Thyroid gland (tissue), 4 donors: Measurements from ENCODE around the gene ZNF519. TPM values are rescaled to one million over a fixed set of nuclear protein-coding genes. Genes with fewer than 3 reads are reported as not detected.
"Not testable (repeated sequence)": the region's sequence is repeated elsewhere in the genome, so short reads cannot be mapped to it uniquely, and the experiment has no call there.

Source experiments
- DNase-seq, 2 donors: peaks; one replicate each; pipeline ENCODE4 v3.0.0-alpha.2; 2019
- H3K27ac ChIP-seq, 3 donors: fragments of 200-600 bp; sonication (generic); 1 replicate in 2 of 3; 2 replicates in 1 of 3; pipeline ENCODE4 v1.5.1; 2016 to 2019; ENCODE audit warnings: mild to moderate bottlenecking in 1 of 3, moderate library complexity in 1 of 3
- H3K27me3 ChIP-seq: fragments of 200-600 bp; sonication (generic); one replicate; pipeline ENCODE4 v1.5.1; 2019
- H3K36me3 ChIP-seq, 2 donors: fragments of 200-600 bp; sonication (generic); one replicate each; pipeline ENCODE4 v1.5.1; 2016 to 2019
- H3K4me1 ChIP-seq, 2 donors: fragments of 200-600 bp; sonication (generic); one replicate each; pipeline ENCODE4 v1.5.1; 2017 to 2019
- H3K4me3 ChIP-seq, 3 donors: fragments of 200-600 bp; sonication (generic); replicated peaks in 1 of 3; 1 replicate in 2 of 3; 2 replicates in 1 of 3; pipeline ENCODE4 v1.5.1; 2016; ENCODE audit warnings: mild to moderate bottlenecking in 1 of 3
- H3K9me3 ChIP-seq: fragments of 200-600 bp; sonication (generic); one replicate; pipeline ENCODE4 v1.5.1; 2017
- CTCF ChIP-seq, 6 experiments: fragments of 200-600 bp in 3 of 6; fragments of 450-650 bp in 3 of 6; sonication (generic) in 3 of 6; IDR thresholded peaks; one replicate each; pipeline ENCODE4 v1.5.1; 2016 to 2019; ENCODE audit warnings: antibody characterized with exemption in 6 of 6, mild to moderate bottlenecking in 2 of 6, inconsistent platforms in 1 of 6, moderate library complexity in 1 of 6
- POLR2A ChIP-seq, 2 donors: fragments of 450-650 bp; IDR thresholded peaks; one replicate each; pipeline ENCODE4 v1.6.1; 2017; ENCODE audit warnings: antibody characterized with exemption in 2 of 2, mild to moderate bottlenecking in 2 of 2, moderate library complexity in 1 of 2
- WGBS, 2 donors: methylation state at CpG; one replicate each; pipeline ENCODE4 v1.1.5; 2017; 5-methylcytosine and 5-hydroxymethylcytosine counted together
- intact Hi-C: fragments of 100-400 bp; cut with DNase I; formaldehyde crosslinking; loops from one replicate; pipeline ENCODE4 v1.15.1; 2023
- total RNA-seq, 4 donors: library from RNA; depleted of rRNA; stranded (reverse); fragments of >200 nt; gene quantifications; one replicate each; pipeline ENCODE4 v1.2.3, GENCODE V29; 2016

The ZNF519 gene
- 10 to 100 TPM in 2 of 4 donors, 1 to 10 TPM in 2; 2.9 to 12.0 (median 8.5) TPM for total RNA-seq

GRCh38 chr18:14132271-14132700 is at the start of gene ZNF519:
TSS of gene ZNF519 (minus strand) at chr18:14132435. CDS start at chr18:14132277, 158 bp downstream.
- Histone ChIP-seq H3K4me3 (peak within 1 kb of the TSS in 2 of 3 donors; percentile 45 to 62), H3K27ac (peak within 1 kb of the TSS in 1 of 3 donors; percentile 61)
- peak; percentile 96 to 97 for DNase-seq
- intact Hi-C loops, H3K27me3 ChIP-seq, H3K36me3 ChIP-seq, H3K4me1 ChIP-seq, H3K9me3 ChIP-seq: not testable (repeated sequence)
- WGBS, 2 donors = 1 to 2% methylated on average over 12 to 14 of the region's 20 CpGs

GRCh38 chr18:14179306-14179705 is 47.1 kb upstream of the ZNF519 start:
- Histone ChIP-seq H3K9me3 (no peaks in the 10 kb centered on the region), H3K36me3 (no peaks in the 10 kb centered on the region), H3K27me3 (no peaks in the 10 kb centered on the region), H3K4me1 (no peaks in the 10 kb centered on the region), H3K4me3 (peak overlapping the region in 2 of 3 donors; percentile 32 to 62), H3K27ac (no peak overlapping the region)
- intact Hi-C loops = no loop called here
- WGBS, 2 donors = 31 to 41% methylated on average over 9 to 14 of the region's 28 CpGs
- no peak for DNase-seq
- no peak for TF ChIP-seq CTCF (IDR thresholded peaks at IDR 0.05)
- no peak for TF ChIP-seq POLR2A (IDR thresholded peaks at IDR 0.05)

GRCh38 chr18:14178321-14179196 is 46.3 kb upstream of the ZNF519 start:
- H3K36me3 ChIP-seq, H3K27ac ChIP-seq, intact Hi-C loops, H3K27me3 ChIP-seq, H3K9me3 ChIP-seq, H3K4me1 ChIP-seq: not testable (repeated sequence)
- TF ChIP-seq POLR2A (IDR thresholded peaks at IDR 0.05) (peak in 1 of 2 donors; percentile 56), CTCF (IDR thresholded peaks at IDR 0.05) (peak; percentile 14 to 81 (median 50))
- WGBS, 2 donors = 74 to 81% methylated on average over 19 to 23 of the region's 61 CpGs
- peak overlapping the region in 2 of 3 donors; percentile 32 to 62 for H3K4me3 ChIP-seq
- peak; percentile 86 to 87 for DNase-seq

GRCh38 chr18:14177540-14178320 is 45.5 kb upstream of the ZNF519 start:
- H3K4me1 ChIP-seq, H3K27me3 ChIP-seq, intact Hi-C loops, H3K36me3 ChIP-seq, H3K27ac ChIP-seq, H3K4me3 ChIP-seq, DNase-seq, H3K9me3 ChIP-seq: not testable (repeated sequence)
- 96 to 100% methylated on average over 1 to 12 of the region's 48 CpGs for WGBS, 2 donors

GRCh38 chr18:14175404-14175803 is 43.2 kb upstream of the ZNF519 start:
- H3K27me3 ChIP-seq, intact Hi-C loops, H3K27ac ChIP-seq, H3K36me3 ChIP-seq, DNase-seq, H3K4me1 ChIP-seq, H3K4me3 ChIP-seq, H3K9me3 ChIP-seq: not testable (repeated sequence)
- WGBS, 2 donors = 93% methylated on average over 6 of the region's 6 CpGs

GRCh38 chr18:14174706-14175085 is 42.5 kb upstream of the ZNF519 start:
- Histone ChIP-seq H3K9me3 (no peaks in the 10 kb centered on the region), H3K27me3 (no peaks in the 10 kb centered on the region), H3K36me3 (no peaks in the 10 kb centered on the region), H3K4me1 (no peaks in the 10 kb centered on the region), H3K27ac (no peak overlapping the region), H3K4me3 (no peak overlapping the region)
- 73 to 80% methylated on average over 2 to 3 of the region's 5 CpGs for WGBS, 2 donors
- no peak for DNase-seq
- intact Hi-C loops = no loop called here
- no peak for TF ChIP-seq CTCF (IDR thresholded peaks at IDR 0.05)
- no peak for TF ChIP-seq POLR2A (IDR thresholded peaks at IDR 0.05)

GRCh38 chr18:14174002-14174705 is 41.9 kb upstream of the ZNF519 start:
- H3K27me3 ChIP-seq, intact Hi-C loops, H3K36me3 ChIP-seq, H3K9me3 ChIP-seq, H3K27ac ChIP-seq, H3K4me3 ChIP-seq, H3K4me1 ChIP-seq, DNase-seq: not testable (repeated sequence)
- 80 to 92% methylated on average over 1 to 2 of the region's 7 CpGs for WGBS, 2 donors

GRCh38 chr18:14173116-14173951 is 41.1 kb upstream of the ZNF519 start:
- 82 to 86% methylated on average over 8 to 11 of the region's 11 CpGs for WGBS, 2 donors
- H3K27me3 ChIP-seq, H3K27ac ChIP-seq, H3K4me3 ChIP-seq, H3K9me3 ChIP-seq, H3K36me3 ChIP-seq, DNase-seq, intact Hi-C loops, H3K4me1 ChIP-seq: not testable (repeated sequence)
